HG03469 (cell line): ENCODE measurements around the gene PLCG2.
"Not testable (repeated sequence)": the region's sequence is repeated elsewhere in the genome, so short reads cannot be mapped to it uniquely, and the experiment has no call there.

ENCODE experiments used
- ATAC-seq: cut with Tn5 transposase; IDR thresholded peaks from one replicate; pipeline ENCODE4 v1.9.1; 2021; ENCODE audit warnings: mild to moderate bottlenecking, moderate library complexity, moderate number of reproducible peaks; ENCODE audit not compliant: unreplicated experiment

PLCG2 gene

GRCh38 chr16:81778861-81779535 lies at the start of gene PLCG2:
TSS of gene PLCG2 (plus strand) at chr16:81779291. CDS start at chr16:81785990, 6,699 bp downstream.
- ATAC-seq = peak; percentile 70

GRCh38 chr16:81729451-81729850 lies 49.6 kb upstream of the PLCG2 start:
- no peak for ATAC-seq

GRCh38 chr16:81730090-81731051 lies 48.7 kb upstream of the PLCG2 start:
- ATAC-seq = peak; percentile 45

- ATAC-seq = no peak
These were observed 47.4 kb upstream of the PLCG2 start for GRCh38 chr16:81731649-81732048.

- ATAC-seq = no peak
These were observed 46.4 kb upstream of the PLCG2 start for GRCh38 chr16:81732699-81733098.

GRCh38 chr16:81733295-81733694 lies 45.8 kb upstream of the PLCG2 start:
- ATAC-seq = no peak

- no peak for ATAC-seq
These were observed 44.3 kb upstream of the PLCG2 start for GRCh38 chr16:81734632-81735434.

- peak; percentile 37 for ATAC-seq
These were observed 41.1 kb upstream of the PLCG2 start for GRCh38 chr16:81737885-81738536.

- no peak for ATAC-seq
These were observed 40.2 kb upstream of the PLCG2 start for GRCh38 chr16:81738783-81739496.

- no peak for ATAC-seq
These were observed 39.6 kb upstream of the PLCG2 start for GRCh38 chr16:81739503-81739902.

- peak; percentile 46 for ATAC-seq
These were observed 38.9 kb upstream of the PLCG2 start for GRCh38 chr16:81740169-81740568.

GRCh38 chr16:81741430-81741770 lies 37.7 kb upstream of the PLCG2 start:
- ATAC-seq = not testable (repeated sequence)

- ATAC-seq = no peak
These were observed 34.7 kb upstream of the PLCG2 start for GRCh38 chr16:81744385-81744784.

GRCh38 chr16:81744911-81745310 lies 34.2 kb upstream of the PLCG2 start:
- ATAC-seq = no peak

- ATAC-seq = no peak
These were observed 33.2 kb upstream of the PLCG2 start for GRCh38 chr16:81745704-81746558.

GRCh38 chr16:81746566-81746965 lies 32.5 kb upstream of the PLCG2 start:
- ATAC-seq = no peak

- no peak for ATAC-seq
These were observed 30.5 kb upstream of the PLCG2 start for GRCh38 chr16:81748476-81749198.

- peak; percentile 77 for ATAC-seq
These were observed 26.7 kb upstream of the PLCG2 start for GRCh38 chr16:81752225-81752875.
